Activated T-helper 1 cell treated with anti-CD3 and anti-CD28 coated beads, Interleukin-2, amount 50 U/mL, for 16 hours (primary cell): Measurements from ENCODE around the gene COL10A1.

Experiments used
- DNase-seq, 2 donors: peaks; one replicate each; pipeline ENCODE4 v3.0.0-alpha.2; 2020; ENCODE audit warnings: low read depth in 1 of 2, low spot score in 1 of 2

COL10A1 gene

GRCh38 chr6:116087437-116088027 lies 38.4 kb downstream of the COL10A1 start:
- no peak for DNase-seq

GRCh38 chr6:116084284-116084683 lies 41.6 kb downstream of the COL10A1 start:
- no peak for DNase-seq

GRCh38 chr6:116083052-116083451 lies 42.9 kb downstream of the COL10A1 start:
- DNase-seq = no peak

GRCh38 chr6:116078945-116079344 lies 47.0 kb downstream of the COL10A1 start:
- no peak for DNase-seq

- no peak for DNase-seq
Observed at GRCh38 chr6:116078522-116078921, 47.4 kb downstream of the COL10A1 start.

GRCh38 chr6:116074732-116075390 lies 51.1 kb downstream of the COL10A1 start:
- DNase-seq = no peak

- no peak for DNase-seq
Observed at GRCh38 chr6:116073765-116074440, 52.0 kb downstream of the COL10A1 start.

- DNase-seq = no peak
Observed at GRCh38 chr6:116072368-116072767, 53.6 kb downstream of the COL10A1 start.

- no peak for DNase-seq
Observed at GRCh38 chr6:116070616-116071389, 55.1 kb downstream of the COL10A1 start.

GRCh38 chr6:116070101-116070500 lies 55.8 kb downstream of the COL10A1 start:
- no peak for DNase-seq
